Activated effector memory CD4-positive, alpha-beta T cell treated with Interleukin-2 at 50 U/mL for 16 hours (primary cell): Measurements from ENCODE around the gene TIMM8B.
"Not testable (repeated sequence)": the region's sequence is repeated elsewhere in the genome, so short reads cannot be mapped to it uniquely, and the experiment has no call there.

ENCODE experiments used
- DNase-seq: peaks from one replicate; pipeline ENCODE4 v3.0.0-alpha.2; 2020

TIMM8B gene, protein sequence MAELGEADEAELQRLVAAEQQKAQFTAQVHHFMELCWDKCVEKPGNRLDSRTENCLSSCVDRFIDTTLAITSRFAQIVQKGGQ

DNA sequence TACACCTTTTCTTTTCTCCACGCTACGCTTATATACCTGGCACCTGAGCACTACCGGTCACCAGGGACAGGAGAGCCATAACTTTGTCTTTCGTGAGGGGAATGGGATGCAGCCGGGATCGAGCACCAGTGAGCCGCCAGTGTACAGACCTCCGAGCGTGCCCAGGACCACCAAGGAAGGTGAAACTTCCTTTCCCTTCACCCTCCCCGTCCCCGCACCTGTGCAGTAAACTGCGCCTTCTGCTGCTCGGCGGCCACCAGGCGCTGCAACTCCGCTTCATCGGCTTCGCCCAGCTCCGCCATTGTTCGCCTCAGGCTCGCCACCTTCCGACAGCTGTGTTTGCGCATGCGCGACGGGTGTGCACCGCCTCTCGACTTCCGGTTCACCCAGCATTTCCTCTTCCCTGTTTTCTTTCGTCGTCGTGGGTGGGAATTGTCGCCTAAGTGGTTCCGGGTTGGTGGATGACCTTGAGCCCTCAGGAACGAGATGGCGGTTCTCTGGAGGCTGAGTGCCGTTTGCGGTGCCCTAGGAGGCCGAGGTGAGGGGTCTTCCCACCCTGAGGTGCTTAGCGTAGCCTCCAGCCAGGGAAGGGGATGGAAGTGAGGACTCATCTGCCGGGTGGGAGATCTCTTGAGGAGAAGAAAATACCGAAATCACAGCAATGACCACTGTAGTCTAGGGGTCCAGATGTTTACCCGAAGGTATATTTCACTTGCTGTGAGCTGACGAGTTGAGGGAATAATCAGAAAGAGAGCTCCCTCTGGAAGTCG lies at the start of gene TIMM8B, which contains the start of gene SDHD:
TSS of gene TIMM8B (minus strand) at position 335 of the 770 bp plus-strand sequence. CDS start at position 302, 33 bp downstream.
TSS of gene SDHD (plus strand) at position 452 of the 770 bp plus-strand sequence. CDS start at position 487, 35 bp downstream.
- DNase-seq: peak; percentile 92

DNA sequence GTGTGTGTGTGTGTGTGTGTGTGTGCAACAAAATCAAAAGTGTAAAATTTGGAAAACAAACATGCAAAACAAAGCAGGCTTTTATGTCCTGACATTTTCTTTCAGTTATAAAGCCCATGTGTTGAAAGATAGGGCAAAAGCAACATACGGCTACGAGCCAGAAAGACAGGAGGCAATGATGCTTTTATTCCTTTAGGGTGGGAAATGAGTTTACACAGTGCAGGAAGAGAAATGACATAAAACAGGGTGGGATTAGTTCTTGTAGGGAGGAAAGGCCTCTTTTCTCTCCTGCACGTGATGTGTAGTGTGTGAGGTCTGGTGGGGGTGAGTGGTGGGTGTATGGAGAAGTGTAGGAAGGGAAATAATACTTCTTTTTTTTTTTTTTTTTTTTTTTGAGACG lies 47.9 kb upstream of the TIMM8B start:
- DNase-seq: no peak

DNA sequence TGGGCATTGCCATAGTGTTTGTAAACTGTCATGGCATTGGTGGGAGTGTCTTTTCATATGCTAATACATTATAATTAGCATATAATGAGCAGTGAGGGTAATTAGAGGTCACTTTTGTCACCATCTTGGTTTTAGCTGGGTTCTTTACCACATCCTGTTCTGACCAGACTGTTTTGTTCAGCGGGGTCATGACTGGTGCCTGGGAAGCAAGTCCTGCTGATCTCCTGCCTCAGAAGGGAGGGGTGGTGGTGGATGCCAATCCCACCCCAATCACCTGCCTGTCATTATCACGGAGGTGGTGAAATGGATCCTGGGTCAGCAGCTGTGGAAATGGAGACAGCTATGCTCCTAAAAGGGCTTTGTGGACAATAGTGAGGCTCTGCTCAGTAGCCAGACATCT lies 46.2 kb upstream of the TIMM8B start:
- DNase-seq: no peak

DNA sequence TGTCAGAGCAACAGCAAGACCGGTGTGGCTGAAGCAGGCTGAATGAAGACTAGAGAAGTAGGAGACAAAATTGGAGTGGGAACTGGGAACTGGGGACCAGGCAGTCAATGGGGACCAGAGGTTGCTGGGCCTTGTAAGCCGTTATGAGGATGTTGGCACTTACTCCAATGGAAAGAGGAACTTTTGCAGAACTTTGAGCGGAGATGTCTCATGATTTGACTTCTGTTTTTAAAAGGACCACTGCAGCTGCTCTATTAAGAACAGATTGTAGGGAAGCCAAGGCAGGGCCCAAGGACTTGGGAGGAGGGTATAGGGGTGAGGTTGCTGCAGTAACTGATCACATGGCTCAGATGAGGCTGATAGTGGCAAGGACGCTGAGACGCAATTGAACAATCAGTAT lies 43.1 kb upstream of the TIMM8B start:
- DNase-seq: no peak

DNA sequence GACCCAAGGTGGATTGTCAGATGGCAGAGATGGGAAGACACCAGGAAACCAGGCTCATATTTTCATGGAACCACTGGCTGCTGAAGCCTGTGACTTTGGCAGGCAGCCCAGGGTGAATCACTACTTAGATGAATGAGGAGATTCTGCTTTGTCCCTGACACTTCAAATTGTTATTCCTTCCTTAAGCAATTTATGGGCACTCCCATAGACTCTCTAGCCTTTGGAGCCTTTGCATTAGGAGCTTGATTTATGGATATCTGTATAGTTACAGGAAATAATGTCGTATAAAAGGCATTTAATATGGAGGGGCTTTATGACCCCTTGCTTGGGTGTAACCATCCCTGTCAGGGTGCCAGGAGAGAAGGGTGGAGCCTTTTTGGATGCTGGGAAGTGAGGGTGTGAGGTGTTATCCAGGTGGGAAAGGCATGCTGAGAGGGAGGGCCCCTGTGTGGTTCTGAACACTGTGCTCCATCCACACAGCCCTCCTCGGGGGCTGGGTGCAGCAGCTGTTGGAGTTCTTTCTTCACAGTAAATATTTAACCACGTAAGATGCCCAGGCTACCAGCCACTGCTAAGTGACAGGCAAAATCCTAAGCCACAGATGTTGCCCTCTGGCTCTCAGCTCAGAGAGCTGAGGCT lies 42.0 kb upstream of the TIMM8B start:
- DNase-seq: no peak

DNA sequence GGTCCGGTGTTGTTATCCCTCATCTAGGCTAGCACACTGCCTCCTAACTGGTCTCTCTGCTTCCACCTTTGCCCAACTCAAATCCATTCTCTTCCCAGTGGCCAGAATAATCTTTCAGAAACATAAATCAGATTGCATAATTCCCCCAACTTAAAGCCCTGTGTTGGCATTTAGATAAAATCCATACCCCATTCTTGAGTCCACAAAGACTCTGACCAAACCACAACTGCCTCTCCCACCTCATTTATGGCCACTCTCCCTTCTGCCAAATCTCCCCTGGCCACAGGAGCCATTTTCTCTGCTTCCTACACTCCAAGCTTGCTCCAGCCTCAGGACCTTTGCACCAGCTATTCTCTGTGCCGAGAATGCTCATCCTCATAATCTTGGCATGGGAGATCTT lies 40.5 kb upstream of the TIMM8B start:
- DNase-seq: no peak

DNA sequence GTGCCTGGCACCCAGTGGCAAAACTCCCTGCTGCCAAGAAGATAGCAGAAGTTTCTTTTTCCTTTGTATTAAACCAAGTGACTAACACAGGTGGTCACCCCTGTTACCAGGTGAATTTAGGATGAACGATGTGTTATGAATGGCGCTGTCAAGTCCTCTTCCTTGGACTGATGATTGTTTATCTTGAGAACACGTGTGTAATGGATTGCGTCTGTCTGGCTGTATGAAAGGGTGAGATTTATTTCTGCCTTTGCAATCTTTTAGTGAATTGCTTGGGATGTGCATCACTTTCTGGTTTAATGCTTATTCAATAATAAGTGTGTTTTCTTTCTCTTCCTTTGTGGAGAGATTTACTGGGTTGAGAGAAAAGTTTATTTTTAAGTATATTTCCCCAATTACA lies 36.6 kb upstream of the TIMM8B start:
- DNase-seq: no peak

DNA sequence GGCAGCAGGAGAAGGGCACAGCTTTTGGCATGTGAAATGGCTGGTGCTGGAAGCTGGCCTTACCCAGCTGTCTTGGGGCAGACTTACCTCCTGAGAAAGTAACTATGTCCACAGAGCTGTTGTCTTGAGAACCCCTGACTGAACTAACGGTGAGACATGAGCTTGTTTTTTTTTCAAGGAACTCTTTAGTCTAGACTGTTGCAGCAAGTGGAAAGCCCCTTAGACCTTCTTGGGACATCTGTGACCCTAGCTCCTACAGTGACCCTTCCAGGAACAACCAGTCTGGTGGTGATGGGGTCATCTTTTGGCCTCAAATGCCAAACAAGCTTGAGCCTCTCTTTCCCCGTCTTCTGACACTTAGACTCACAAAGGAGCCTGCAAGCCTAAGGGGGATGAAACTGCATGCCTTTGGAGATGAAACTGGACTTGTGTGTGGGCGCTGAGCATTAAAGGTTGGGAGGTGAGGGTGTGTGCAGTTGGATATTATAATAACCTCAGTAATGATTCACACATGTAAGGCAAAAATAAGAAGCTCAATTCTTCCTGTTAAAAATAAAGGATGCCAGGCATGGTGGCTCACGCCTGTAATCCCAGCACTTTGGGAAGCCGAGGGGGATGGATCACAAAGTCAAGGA lies 35.5 kb upstream of the TIMM8B start:
- DNase-seq: no peak

DNA sequence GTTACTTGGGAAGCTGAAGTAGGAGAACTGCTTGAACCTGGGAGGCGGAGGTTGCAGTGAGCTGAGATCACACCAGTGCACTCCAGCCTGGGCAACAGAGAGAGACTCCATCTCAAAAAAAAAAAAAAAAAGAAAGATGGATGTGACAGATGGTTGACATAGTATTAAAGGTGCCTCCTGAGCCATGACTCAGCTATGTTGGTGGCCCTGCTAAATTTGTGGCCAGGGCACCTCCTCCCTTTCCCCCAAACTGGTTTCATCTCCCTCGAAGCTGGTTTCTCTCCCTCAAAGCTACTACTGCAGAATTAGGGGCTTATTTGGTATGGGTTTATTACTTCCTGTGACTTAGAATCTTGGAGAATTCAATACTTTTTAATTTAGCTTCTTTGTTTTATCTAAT lies 31.6 kb upstream of the TIMM8B start:
- no peak for DNase-seq

DNA sequence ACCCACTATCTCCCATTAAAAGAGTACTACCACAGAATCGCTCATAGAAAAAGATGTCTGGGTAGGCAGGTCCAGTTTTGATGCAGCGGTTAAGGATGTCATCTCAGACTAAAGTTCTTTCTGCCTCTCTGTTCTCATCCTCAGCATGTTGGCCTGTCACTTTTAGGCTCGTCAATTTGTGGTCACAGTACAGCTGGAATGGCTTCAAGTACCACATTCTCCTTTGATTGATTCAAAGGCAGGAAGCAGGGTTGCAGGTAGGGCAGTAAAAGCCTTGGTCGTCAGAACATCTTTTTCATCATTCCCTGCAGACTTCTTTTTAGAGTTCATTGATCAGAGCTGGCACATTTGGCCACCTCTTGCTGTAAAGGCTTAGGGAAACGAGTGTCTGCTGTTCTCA lies 28.8 kb upstream of the TIMM8B start:
- no peak for DNase-seq

DNA sequence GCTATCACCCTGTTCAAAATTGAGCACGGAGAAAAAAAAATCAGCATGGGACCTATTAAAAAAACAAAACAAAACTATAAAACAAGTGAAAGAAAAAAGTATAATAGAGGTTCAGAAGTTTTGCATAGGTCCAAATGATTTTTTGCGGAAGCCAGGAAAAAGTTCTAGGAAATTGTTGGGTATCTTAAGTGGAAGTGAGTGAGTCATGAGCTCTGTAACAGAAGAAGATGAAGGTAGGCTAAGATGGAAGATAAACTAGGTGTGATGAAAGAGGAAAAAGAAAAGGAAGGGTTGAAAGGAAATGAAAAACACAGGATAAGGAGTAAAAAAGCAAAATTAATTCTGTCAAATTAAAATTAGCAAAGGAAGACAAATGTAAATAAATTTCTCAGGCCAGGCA lies 27.9 kb upstream of the TIMM8B start:
- no peak for DNase-seq

DNA sequence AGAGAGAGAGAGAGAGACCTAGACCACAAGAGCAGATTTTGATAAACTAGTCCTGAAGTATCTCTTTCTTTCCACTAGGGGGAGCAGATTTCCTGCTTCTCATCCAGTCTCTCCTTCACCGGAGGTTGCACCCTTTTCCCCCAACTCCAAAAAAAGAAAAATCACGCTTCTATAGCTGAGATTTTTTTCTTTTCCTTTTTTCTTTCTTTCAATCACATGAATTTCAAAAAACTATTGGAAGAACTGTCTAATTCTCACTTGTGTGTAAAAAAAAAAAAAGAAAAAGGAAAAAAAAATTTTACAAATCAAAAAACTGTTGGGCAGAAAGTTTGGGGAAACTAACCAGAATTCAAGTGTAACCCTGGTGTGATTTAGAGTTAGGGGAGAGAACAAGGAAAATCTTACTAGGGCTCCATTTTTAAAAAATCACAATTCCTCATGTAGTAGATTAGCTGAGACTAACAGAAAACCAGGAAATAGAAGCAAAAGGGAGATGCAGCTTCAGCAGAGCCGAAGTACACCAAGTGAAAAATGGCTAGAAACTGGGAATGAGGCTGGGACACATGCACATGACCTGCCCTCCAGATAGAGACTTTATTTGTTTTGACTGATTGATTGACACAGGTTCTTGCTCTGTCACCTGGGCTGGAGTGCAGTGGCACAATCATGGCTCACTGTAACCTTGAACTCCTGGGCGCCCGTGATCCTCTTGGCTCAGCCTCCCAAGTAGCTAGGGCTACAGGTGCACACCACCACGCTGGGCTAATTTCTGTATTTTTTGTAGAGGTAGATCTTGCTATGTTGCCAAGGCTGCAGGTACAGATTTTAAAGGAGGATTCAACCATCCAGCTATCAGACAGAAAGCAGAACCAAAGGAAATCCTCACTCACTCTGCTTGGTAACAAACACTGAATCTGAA lies 27.2 kb upstream of the TIMM8B start:
- no peak for DNase-seq

DNA sequence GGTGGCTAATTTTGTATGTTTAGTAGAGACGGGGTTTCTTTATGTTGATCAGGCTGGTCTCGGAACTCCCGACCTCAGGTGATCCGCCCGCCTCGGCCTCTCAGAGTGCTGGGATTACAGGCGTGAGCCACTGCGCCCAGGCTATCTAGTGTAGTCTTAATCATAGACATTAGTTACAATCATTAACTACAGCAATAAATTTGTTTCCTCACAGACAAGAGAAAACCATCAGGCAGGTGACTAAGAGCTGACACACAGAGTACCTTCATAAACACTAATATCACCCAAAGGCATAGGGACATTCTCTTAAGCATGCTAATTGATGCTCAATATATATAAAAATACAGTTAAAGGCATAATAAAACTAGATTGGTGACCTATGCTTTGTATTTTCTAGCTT lies 19.5 kb upstream of the TIMM8B start:
- no peak for DNase-seq

DNA sequence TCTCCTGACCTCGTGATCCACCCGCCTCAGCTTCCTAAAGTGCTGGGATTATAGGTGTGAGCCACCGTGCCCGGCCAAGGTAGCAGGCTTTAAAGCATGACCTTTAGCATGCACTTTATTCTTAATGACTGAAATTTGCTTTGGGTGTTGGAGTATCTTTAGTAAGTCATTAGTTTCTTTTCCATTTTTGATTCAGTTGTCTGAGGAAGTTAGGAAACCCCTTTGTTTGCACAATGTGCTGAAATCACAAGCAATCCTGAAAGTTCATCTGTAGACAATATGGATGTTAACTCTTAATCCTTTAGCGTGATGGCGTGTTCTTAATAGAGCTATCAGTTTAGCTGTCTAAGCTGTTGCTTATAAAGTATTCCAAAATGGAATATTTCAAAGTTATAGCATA lies 16.9 kb upstream of the TIMM8B start:
- DNase-seq: no peak

DNA sequence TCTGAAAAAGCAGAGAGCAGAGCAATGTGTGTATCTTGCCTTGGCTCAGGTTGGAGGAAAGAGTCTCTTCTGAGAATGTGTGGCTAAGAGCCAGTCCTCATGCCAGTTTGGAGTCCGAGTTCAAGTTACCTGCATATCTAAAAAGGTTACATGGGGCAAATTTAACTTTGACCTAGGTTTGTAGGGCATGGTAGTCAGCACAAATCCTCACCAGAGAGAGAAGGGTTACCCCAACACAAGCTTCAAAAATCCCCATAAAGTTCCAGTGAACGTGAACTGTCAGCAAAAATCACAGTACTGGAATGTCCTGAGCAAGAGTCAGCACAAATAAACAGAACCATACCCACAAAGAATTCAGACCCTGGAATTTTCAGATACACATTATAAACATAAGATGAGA lies 13.9 kb upstream of the TIMM8B start:
- no peak for DNase-seq

DNA sequence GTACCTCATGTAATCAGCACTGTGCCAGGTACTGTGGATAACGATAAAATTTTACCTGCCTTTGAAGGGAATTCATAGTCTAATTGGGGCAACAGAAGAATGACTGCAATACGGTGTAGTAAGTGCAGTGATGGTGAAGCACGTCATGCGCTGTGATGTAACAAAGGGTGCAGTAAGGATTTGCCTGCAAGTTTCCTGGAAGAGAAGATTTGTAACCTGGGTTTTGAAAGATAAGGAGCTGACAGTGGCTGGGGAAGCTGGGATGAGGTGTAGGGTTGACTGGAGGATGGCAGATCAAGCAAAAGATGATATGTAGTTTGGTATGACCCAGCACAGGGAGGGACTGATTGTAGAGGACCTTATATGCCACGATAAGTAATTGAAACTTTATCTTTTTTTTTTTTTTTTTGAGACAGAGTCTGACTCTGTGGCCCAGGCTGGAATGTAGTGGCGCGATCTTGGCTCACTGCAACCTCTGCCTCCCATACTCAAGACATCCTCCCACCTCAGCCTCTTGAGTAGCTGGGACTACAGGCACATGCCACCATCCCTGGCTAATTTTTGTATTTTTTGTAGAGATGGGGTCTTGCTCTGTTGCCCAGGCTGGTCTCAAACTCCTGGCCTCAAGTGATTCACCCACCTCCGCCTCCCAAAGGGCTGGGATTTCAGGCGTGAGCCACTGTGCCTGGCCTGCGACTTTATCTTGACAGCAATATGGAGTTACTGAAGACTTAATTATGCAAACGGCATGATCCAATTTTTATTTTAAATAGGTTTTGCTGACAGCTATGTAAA lies 11.4 kb upstream of the TIMM8B start:
- no peak for DNase-seq

DNA sequence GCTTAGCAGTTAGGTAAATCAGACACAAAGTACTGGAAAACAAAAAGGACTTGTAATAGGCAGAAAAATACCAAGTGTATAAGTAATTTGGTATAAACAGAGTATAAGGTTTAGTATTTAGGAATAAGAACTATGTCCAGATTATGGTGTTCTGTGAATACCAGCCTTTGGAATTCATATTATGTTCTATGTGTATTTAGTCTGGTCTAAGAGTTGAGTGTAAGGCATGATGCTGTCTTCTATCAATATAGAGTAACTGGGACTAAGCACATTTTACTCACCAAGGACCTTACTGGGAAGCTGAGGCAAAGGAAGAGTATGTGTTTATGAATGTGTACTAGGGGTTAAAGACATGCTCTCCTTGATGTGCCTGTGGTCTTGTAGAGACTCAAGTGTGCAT lies 9.6 kb upstream of the TIMM8B start:
- no peak for DNase-seq

DNA sequence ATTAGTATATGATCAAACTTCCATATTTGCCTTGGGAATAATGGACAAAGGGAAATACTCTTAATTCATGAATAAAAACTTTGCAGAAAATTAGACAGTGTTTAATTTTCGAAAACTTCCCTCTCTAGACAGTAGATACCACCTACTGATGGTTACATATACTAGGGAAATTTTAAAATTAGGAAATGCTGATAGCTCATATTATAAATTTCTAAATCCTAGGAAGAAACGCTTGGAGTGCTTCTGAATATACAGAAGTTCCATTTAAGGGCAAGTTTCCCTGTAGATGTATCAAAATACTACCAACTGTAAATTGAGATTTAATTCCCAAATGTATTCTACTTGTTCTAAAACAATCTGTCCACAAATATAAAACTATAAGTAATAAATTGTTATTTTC lies 8.7 kb upstream of the TIMM8B start:
- DNase-seq: not testable (repeated sequence)

DNA sequence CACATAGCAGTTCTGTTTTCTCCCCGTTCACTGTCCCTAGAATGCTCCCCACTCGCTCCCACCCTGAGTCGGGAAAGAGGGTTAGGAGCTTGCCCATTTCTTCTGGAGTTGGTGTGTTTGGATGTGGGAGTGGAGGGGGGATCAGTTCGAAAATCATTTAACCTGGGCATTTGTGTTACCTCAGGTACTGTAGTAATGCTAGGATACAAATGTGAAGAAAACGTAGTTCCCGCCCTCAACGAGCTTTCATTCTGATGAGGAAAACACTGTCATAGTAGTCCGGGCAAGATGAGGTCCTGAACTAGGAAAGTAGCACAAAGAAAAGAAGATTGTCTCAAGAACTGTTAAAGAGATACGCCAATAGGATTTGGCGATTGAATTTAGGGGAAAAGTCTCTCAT lies 656 bp upstream of the TIMM8B start:
- DNase-seq: no peak

DNA sequence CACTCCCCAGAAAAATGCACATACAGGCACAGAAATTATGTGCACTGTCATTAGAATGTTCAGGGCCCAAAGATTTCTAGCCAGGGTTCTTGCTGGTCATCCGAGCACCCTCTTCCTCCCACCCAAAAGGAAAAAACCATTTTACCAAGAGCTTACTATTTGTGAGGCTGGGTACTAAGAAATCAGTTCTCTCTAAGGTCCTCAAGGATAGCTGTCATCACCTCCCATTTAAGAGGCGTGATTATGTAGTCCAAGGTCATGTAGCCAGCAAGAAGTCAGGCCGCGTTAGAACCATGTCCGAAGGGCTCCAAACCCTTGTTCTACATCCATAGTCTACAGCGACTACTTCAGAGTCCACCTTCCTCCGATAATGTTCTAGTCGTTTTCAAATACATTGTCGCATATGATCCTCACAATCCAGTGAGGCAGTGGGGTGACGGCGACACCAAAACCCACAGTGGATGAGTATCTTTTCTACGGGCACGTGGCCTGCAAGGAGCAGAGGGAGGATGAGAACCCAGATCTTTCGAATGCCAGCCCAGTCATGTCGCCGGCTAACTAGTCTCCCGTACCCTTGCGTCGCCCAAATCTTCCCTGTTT lies 634 bp downstream of the TIMM8B start:
- no peak for DNase-seq

DNA sequence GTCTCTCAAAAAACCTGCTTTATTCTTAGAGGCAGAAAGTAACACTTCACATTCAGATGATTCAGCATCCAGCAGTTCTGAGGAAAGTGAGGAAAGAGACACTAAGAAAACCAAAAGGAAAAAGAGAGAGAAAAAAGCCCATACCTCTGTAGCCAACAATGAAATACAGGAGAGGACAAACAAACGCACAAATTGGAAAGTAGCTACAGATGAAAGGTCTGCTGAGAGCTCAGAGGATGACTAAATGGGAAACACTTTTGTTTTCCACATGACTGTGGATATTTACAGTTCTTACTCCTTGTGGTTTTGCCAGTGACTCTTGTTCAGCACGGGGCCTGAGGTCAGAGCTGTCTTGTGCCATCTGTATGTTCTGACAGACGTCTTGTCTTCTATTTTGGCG lies 3.8 kb downstream of the TIMM8B start:
- DNase-seq: no peak
